HEK293 (cell line): Measurements from ENCODE around the gene HLA-DMB.

ENCODE experiments used
- CTCF ChIA-PET: fragments of 350-600 bp; formaldehyde crosslinking; extraction: SDS; loops from one replicate; lab custom pipeline; 2021; ENCODE audit warnings: antibody characterized with exemption; lab: Yijun Ruan, JAX
- POLR2A ChIA-PET: fragments of 300-600 bp; formaldehyde crosslinking; extraction: SDS; loops from one replicate; lab custom pipeline; 2020; ENCODE audit warnings: antibody characterized with exemption, inconsistent platforms; lab: Yijun Ruan, JAX
- H3K27ac ChIP-seq: fragments of 200-500 bp; sonication (Bioruptor generic); 2 replicates; pipeline ENCODE4 v1.5.1; 2014; ENCODE audit warnings: low read depth, low read length, control low read depth, inconsistent platforms; ENCODE audit errors: extremely low read depth
- H3K36me3 ChIP-seq, 2 experiments: fragments of 200-500 bp in 1 of 2; sonication (Bioruptor generic) in 1 of 2; 1 replicate in 1 of 2; 2 replicates in 1 of 2; pipeline ENCODE4 v1.5.1; 2014 to 2017; ENCODE audit warnings: inconsistent platforms in 2 of 2, low read length in 2 of 2; ENCODE audit not compliant: control insufficient read depth in 2 of 2, insufficient read depth in 1 of 2
- H3K4me1 ChIP-seq: fragments of 200-500 bp; sonication (Bioruptor generic); 2 replicates; pipeline ENCODE4 v1.5.1; 2014; ENCODE audit warnings: mild to moderate bottlenecking, low read length, inconsistent platforms; ENCODE audit not compliant: control insufficient read depth, insufficient read depth
- H3K4me3 ChIP-seq: 2 replicates; pipeline ENCODE4 v1.5.1; 2011; ENCODE audit warnings: low read depth, mild to moderate bottlenecking, control low read depth, low read length, moderate library complexity
- H3K9me3 ChIP-seq: fragments of 200-500 bp; sonication (Bioruptor generic); 2 replicates; pipeline ENCODE4 v1.5.1; 2014; ENCODE audit warnings: low read depth, low read length, inconsistent platforms; ENCODE audit not compliant: control insufficient read depth, insufficient read depth
- ATF2 ChIP-seq: fragments of 450-650 bp; formaldehyde crosslinking; IDR thresholded peaks from 2 replicates; pipeline ENCODE4 v1.5.1; 2016; ENCODE audit warnings: missing biosample characterization, missing genetic modification characterization, low read depth
- GFI1B ChIP-seq: fragments of 450-650 bp; formaldehyde crosslinking; IDR thresholded peaks from 2 replicates; pipeline ENCODE4 v1.5.1; 2016; ENCODE audit warnings: missing biosample characterization, missing genetic modification characterization
- GLI4 ChIP-seq: fragments of 450-650 bp; formaldehyde crosslinking; IDR thresholded peaks from 2 replicates; pipeline ENCODE4 v1.5.1; 2016; ENCODE audit warnings: missing biosample characterization, missing genetic modification characterization
- KLF1 ChIP-seq: fragments of 450-650 bp; formaldehyde crosslinking; IDR thresholded peaks from 2 replicates; pipeline ENCODE4 v1.5.1; 2016; ENCODE audit warnings: missing biosample characterization, missing genetic modification characterization
- KLF10 ChIP-seq: fragments of 450-650 bp; IDR thresholded peaks from 2 replicates; pipeline ENCODE4 v1.5.1; 2018; ENCODE audit warnings: missing biosample characterization, mild to moderate bottlenecking, missing genetic modification characterization
- MEIS1 ChIP-seq: sonication (generic); formaldehyde crosslinking; IDR thresholded peaks from 2 replicates; pipeline ENCODE4 v1.8.1; 2022; ENCODE audit warnings: missing genetic modification reagents, mild to moderate bottlenecking, borderline replicate concordance
- PATZ1 ChIP-seq: fragments of 450-650 bp; formaldehyde crosslinking; IDR thresholded peaks from 2 replicates; pipeline ENCODE4 v1.5.1; 2016; ENCODE audit warnings: missing biosample characterization, missing genetic modification characterization
- REPIN1 ChIP-seq: fragments of 450-650 bp; formaldehyde crosslinking; IDR thresholded peaks from 2 replicates; pipeline ENCODE4 v1.5.1; 2017; ENCODE audit warnings: missing biosample characterization, missing genetic modification characterization, low read depth
- SP7 ChIP-seq: fragments of 450-650 bp; formaldehyde crosslinking; IDR thresholded peaks from 2 replicates; pipeline ENCODE4 v1.5.1; 2016; ENCODE audit warnings: missing biosample characterization, missing genetic modification characterization
- TRIM28 ChIP-seq: IDR thresholded peaks from 2 replicates; pipeline ENCODE4 v1.6.1; 2011; ENCODE audit warnings: low read length, control low read depth, borderline replicate concordance
- YY2 ChIP-seq: fragments of 450-650 bp; formaldehyde crosslinking; IDR thresholded peaks from 2 replicates; pipeline ENCODE4 v1.5.1; 2016; ENCODE audit warnings: missing biosample characterization, missing genetic modification characterization
- ZFP37 ChIP-seq: fragments of 450-650 bp; formaldehyde crosslinking; IDR thresholded peaks from 2 replicates; pipeline ENCODE4 v1.5.1; 2016; ENCODE audit warnings: missing biosample characterization, missing genetic modification characterization
- ZNF16 ChIP-seq: fragments of 450-650 bp; formaldehyde crosslinking; IDR thresholded peaks from 2 replicates; pipeline ENCODE4 v1.5.1; 2016; ENCODE audit warnings: low read depth, missing biosample characterization, missing genetic modification characterization
- ZNF24 ChIP-seq: fragments of 450-650 bp; formaldehyde crosslinking; IDR thresholded peaks from 2 replicates; pipeline ENCODE4 v1.5.1; 2016; ENCODE audit warnings: missing biosample characterization, missing genetic modification characterization
- ZNF280C ChIP-seq: fragments of 450-650 bp; formaldehyde crosslinking; IDR thresholded peaks from 2 replicates; pipeline ENCODE4 v1.5.1; 2016; ENCODE audit warnings: missing biosample characterization, missing genetic modification characterization
- ZNF335 ChIP-seq: fragments of 450-650 bp; formaldehyde crosslinking; conservative IDR thresholded peaks from 2 replicates; pipeline ENCODE4 v1.5.1; 2016; ENCODE audit warnings: missing biosample characterization, missing genetic modification characterization
- ZNF426 ChIP-seq: fragments of 450-650 bp; formaldehyde crosslinking; IDR thresholded peaks from 2 replicates; pipeline ENCODE4 v1.5.1; 2017; ENCODE audit warnings: missing biosample characterization, missing genetic modification characterization, mild to moderate bottlenecking, inconsistent platforms, moderate library complexity
- ZNF433 ChIP-seq: fragments of 450-650 bp; formaldehyde crosslinking; IDR thresholded peaks from 2 replicates; pipeline ENCODE4 v1.5.1; 2016; ENCODE audit warnings: missing biosample characterization, missing genetic modification characterization, low read depth
- ZNF473 ChIP-seq: fragments of 450-650 bp; formaldehyde crosslinking; IDR thresholded peaks from 2 replicates; pipeline ENCODE4 v1.5.1; 2017; ENCODE audit warnings: missing biosample characterization, missing genetic modification characterization
- ZNF521 ChIP-seq: fragments of 450-650 bp; formaldehyde crosslinking; IDR thresholded peaks from 2 replicates; pipeline ENCODE4 v1.5.1; 2017; ENCODE audit warnings: missing biosample characterization, mild to moderate bottlenecking, missing genetic modification characterization
- ZNF549 ChIP-seq: fragments of 450-650 bp; IDR thresholded peaks from 2 replicates; pipeline ENCODE4 v1.5.1; 2018; ENCODE audit warnings: missing biosample characterization, missing genetic modification characterization, mild to moderate bottlenecking, inconsistent platforms, moderate library complexity
- ZNF610 ChIP-seq: fragments of 450-650 bp; formaldehyde crosslinking; IDR thresholded peaks from 2 replicates; pipeline ENCODE4 v1.5.1; 2016; ENCODE audit warnings: missing biosample characterization, missing genetic modification characterization, borderline replicate concordance
- ZNF623 ChIP-seq: fragments of 450-650 bp; formaldehyde crosslinking; IDR thresholded peaks from 2 replicates; pipeline ENCODE4 v1.5.1; 2016; ENCODE audit warnings: missing biosample characterization, missing genetic modification characterization
- ZNF792 ChIP-seq: fragments of 450-650 bp; formaldehyde crosslinking; IDR thresholded peaks from 2 replicates; pipeline ENCODE4 v1.5.1; 2016; ENCODE audit warnings: missing biosample characterization, missing genetic modification characterization
- TF ChIP-seq, protein P1 (sequence below): fragments of 450-650 bp; formaldehyde crosslinking; IDR thresholded peaks from 2 replicates; pipeline ENCODE4 v1.5.1; 2016; ENCODE audit warnings: missing biosample characterization, missing genetic modification characterization
- TF ChIP-seq, protein P2 (sequence below): fragments of 450-650 bp; formaldehyde crosslinking; IDR thresholded peaks from 2 replicates; pipeline ENCODE4 v1.5.1; 2016; ENCODE audit warnings: missing biosample characterization, missing genetic modification characterization

Gene HLA-DMB

GRCh38 chr6:32971242-32971580 lies 30.4 kb upstream of the HLA-DMB start (continued):
- TF ChIP-seq ZFP37 (tag by site-specific recombination) (peak; percentile 88), GFI1B (tag by site-specific recombination) (no peak), ZNF521 (tag by site-specific recombination) (no peak)

DNA sequence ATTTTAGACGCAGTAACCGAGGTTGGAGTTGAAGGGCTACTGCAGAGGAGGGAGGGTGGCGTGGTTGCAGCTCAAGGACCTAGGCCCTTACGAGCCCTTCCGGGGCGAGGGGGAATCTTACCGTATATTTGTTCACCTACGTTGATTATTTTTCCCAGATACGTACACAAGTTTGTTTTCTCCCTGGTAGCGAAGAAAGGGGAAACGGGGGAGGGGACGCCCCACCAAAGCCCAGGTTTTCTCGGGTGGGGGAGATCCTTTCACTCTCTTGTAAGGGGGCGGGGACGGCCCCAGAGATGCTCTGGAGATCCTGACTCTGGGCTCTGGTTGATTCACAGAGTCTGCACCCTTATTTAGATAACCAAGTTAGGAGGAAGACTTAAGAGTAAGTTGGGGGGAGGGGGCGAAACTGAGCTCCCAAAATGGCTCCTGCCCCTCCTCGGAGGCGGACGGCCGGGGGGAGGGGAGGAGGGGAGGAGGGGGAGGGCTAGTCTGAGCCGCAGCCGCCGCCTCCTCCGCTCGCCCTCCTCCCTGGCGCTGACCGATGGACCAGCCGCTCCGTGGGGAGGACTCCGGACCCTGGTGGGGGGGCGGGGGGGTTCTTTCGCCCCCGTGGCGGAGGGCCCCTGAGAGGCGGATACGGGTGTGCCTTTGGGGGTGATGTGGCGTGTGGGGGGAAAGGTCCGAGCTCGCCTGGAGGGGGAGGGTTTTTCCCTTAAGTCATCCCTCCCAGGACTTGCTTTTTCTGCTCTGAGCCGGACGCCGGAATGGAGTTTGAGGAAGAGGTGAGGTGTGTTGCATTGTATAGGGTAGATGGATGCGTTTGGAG lies 29.8 kb upstream of the HLA-DMB start:
- Histone ChIP-seq H3K4me3 (peak overlapping the region; percentile 85), H3K27ac (peak overlapping the region; percentile 99), H3K4me1 (peaks cover 13% of the 10 kb centered on the region), H3K36me3 (peaks cover 21 to 47% of the 10 kb centered on the region in 2 experiments), H3K9me3 (no peaks in the 10 kb centered on the region)
- ChIA-PET POLR2A (interaction anchor here (0.5 to 11.3 kb wide), 37 partner anchors 9 to 1429 kb away, joined by 3 to 405 read pairs (median 8); partner anchors contain the start of genes B3GALT4, DDX39B, HLA-DMA and HLA-DMB), CTCF (interaction anchor here (0.5 to 18.0 kb wide), 9 partner anchors 10 to 846 kb away, joined by 3 to 344 read pairs (median 12); partner anchors contain the start of genes HLA-DMA and TAP2)
- TF ChIP-seq ZNF426 (no peak), SP7 (tag by site-specific recombination) (no peak), KLF1 (tag by site-specific recombination) (no peak), ZNF24 (tag by site-specific recombination) (no peak), ZFP37 (tag by site-specific recombination) (no peak), ZNF473 (tag by site-specific recombination) (no peak), GLI4 (tag by site-specific recombination) (no peak), KLF10 (no peak), PATZ1 (peak; percentile 90), ZNF280C (no peak), YY2 (tag by site-specific recombination) (0 out of 2 replicates have a peak, but pooled peaks have one; percentile 6), ZNF335 (tag by site-specific recombination) (peak; percentile 26; the same call in 1 of the 2 replicates), ZNF549 (tag by site-specific recombination) (no peak), ATF2 (no peak), ZNF16 (no peak), REPIN1 (no peak), ZNF792 (tag by site-specific recombination) (no peak), TRIM28 (no peak), ZNF623 (tag by site-specific recombination) (no peak; the same call in 1 of the 2 replicates), ZNF521 (tag by site-specific recombination) (no peak), ZNF433 (tag by site-specific recombination) (peak; percentile 4; the same call in 1 of the 2 replicates), MEIS1 (CRISPR knock-in tag) (no peak), ZNF610 (tag by site-specific recombination) (0 out of 2 replicates have a peak, but pooled peaks have one; percentile 17)
- TF ChIP-seq, protein P1, sequence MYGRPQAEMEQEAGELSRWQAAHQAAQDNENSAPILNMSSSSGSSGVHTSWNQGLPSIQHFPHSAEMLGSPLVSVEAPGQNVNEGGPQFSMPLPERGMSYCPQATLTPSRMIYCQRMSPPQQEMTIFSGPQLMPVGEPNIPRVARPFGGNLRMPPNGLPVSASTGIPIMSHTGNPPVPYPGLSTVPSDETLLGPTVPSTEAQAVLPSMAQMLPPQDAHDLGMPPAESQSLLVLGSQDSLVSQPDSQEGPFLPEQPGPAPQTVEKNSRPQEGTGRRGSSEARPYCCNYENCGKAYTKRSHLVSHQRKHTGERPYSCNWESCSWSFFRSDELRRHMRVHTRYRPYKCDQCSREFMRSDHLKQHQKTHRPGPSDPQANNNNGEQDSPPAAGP = no peak
- TF ChIP-seq, protein P2, sequence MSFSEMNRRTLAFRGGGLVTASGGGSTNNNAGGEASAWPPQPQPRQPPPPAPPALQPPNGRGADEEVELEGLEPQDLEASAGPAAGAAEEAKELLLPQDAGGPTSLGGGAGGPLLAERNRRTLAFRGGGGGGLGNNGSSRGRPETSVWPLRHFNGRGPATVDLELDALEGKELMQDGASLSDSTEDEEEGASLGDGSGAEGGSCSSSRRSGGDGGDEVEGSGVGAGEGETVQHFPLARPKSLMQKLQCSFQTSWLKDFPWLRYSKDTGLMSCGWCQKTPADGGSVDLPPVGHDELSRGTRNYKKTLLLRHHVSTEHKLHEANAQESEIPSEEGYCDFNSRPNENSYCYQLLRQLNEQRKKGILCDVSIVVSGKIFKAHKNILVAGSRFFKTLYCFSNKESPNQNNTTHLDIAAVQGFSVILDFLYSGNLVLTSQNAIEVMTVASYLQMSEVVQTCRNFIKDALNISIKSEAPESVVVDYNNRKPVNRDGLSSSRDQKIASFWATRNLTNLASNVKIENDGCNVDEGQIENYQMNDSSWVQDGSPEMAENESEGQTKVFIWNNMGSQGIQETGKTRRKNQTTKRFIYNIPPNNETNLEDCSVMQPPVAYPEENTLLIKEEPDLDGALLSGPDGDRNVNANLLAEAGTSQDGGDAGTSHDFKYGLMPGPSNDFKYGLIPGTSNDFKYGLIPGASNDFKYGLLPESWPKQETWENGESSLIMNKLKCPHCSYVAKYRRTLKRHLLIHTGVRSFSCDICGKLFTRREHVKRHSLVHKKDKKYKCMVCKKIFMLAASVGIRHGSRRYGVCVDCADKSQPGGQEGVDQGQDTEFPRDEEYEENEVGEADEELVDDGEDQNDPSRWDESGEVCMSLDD (tag by site-specific recombination) = peak; percentile 91
